OCI-LY1 (cell line): ENCODE data around the gene PCIF1.

Experiments
- H2AFZ ChIP-seq: fragments of 200-600 bp; sonication (generic), shearing (Covaris generic); 2 replicates; pipeline ENCODE4 v1.6.0; 2014; ENCODE audit warnings: antibody characterized with exemption, mild to moderate bottlenecking, low read length
- H3F3A ChIP-seq: fragments of 200-600 bp; sonication (generic), shearing (Covaris generic); 2 replicates; pipeline ENCODE4 v1.6.0; 2014; ENCODE audit warnings: mild to moderate bottlenecking, antibody characterized with exemption, low read length, moderate library complexity; ENCODE audit not compliant: insufficient read depth
- H3K27ac ChIP-seq: fragments of 200-600 bp; sonication (generic); 2 replicates; pipeline ENCODE4 v1.5.1; 2014; ENCODE audit warnings: low read length, mixed run types, mild to moderate bottlenecking, low read depth; ENCODE audit not compliant: poor library complexity, severe bottlenecking
- H3K27me3 ChIP-seq: fragments of 200-600 bp; sonication (generic); 2 replicates; pipeline ENCODE4 v1.6.0; 2014; ENCODE audit warnings: antibody characterized with exemption, mild to moderate bottlenecking, low read length, moderate library complexity; ENCODE audit not compliant: insufficient read depth
- H3K36me3 ChIP-seq: fragments of 200-600 bp; sonication (generic); 2 replicates; pipeline ENCODE4 v1.6.1; 2014; ENCODE audit warnings: mild to moderate bottlenecking, antibody characterized with exemption, low read length, moderate library complexity, mixed read lengths; ENCODE audit not compliant: insufficient read depth
- H3K4me1 ChIP-seq: fragments of 200-600 bp; sonication (generic); 2 replicates; pipeline ENCODE4 v1.5.1; 2014; ENCODE audit warnings: mild to moderate bottlenecking, low read length, moderate library complexity; ENCODE audit not compliant: insufficient read depth, severe bottlenecking
- H3K4me2 ChIP-seq: fragments of 200-600 bp; sonication (generic), shearing (Covaris generic); 2 replicates; pipeline ENCODE4 v1.6.1; 2014; ENCODE audit warnings: low read length
- H3K4me3 ChIP-seq: fragments of 200-600 bp; sonication (generic); 2 replicates; pipeline ENCODE4 v1.5.1; 2014; ENCODE audit warnings: low read length, low read depth, mild to moderate bottlenecking, mixed read lengths; ENCODE audit not compliant: poor library complexity, severe bottlenecking
- H3K79me2 ChIP-seq: fragments of 200-600 bp; shearing (Covaris generic); 2 replicates; pipeline ENCODE4 v1.6.1; 2016; ENCODE audit warnings: mixed run types, low read length, mixed read lengths; ENCODE audit not compliant: insufficient read depth
- H3K9ac ChIP-seq: fragments of 200-600 bp; sonication (generic), shearing (Covaris generic); 2 replicates; pipeline ENCODE4 v1.6.1; 2014; ENCODE audit warnings: mild to moderate bottlenecking, low read length, mixed read lengths
- H3K9me2 ChIP-seq: fragments of 200-600 bp; sonication (generic), shearing (Covaris generic); 2 replicates; pipeline ENCODE4 v1.6.1; 2014; ENCODE audit warnings: low read depth, mild to moderate bottlenecking, low read length, mixed read lengths
- H3K9me3 ChIP-seq: fragments of 200-600 bp; shearing (Covaris generic); 2 replicates; pipeline ENCODE4 v1.6.1; 2014; ENCODE audit warnings: low read length, mixed read lengths
- H4K20me1 ChIP-seq: fragments of 200-600 bp; sonication (generic), shearing (Covaris generic); 2 replicates; pipeline ENCODE4 v1.6.0; 2016; ENCODE audit warnings: mild to moderate bottlenecking, low read length; ENCODE audit not compliant: insufficient read depth
- EZH2 ChIP-seq: fragments of 200-600 bp; sonication (generic), shearing (Covaris generic); IDR thresholded peaks from 2 replicates; pipeline ENCODE4 v1.8.0; 2017; ENCODE audit warnings: borderline replicate concordance, mixed run types, mild to moderate bottlenecking, antibody characterized with exemption, low read length, moderate library complexity, mixed read lengths
- TF ChIP-seq, protein P1 (sequence below): fragments of 200-600 bp; sonication (generic), shearing (Covaris generic); IDR thresholded peaks from 2 replicates; pipeline ENCODE4 v1.5.1; 2017; ENCODE audit warnings: mild to moderate bottlenecking, antibody characterized with exemption, low read length, moderate library complexity, mixed read lengths

Gene PCIF1

DNA sequence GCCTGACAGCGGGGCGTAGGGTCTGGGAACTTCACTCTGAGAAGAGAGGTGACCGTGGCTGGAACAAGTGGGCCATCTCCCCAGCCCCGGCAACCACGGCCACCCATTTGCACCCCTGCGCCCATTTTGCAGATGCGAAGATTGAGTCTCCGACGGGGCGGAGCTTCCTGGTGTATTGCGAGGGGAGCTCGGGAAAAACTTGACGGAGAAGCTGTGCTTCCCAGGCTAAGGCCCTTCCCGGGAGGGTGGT lies 36.9 kb downstream of the PCIF1 start:
- Histone ChIP-seq H3K4me2 (peak overlapping the region; percentile 66), H3K79me2 (peaks cover 16% of the 10 kb centered on the region), H3K27ac (peak overlapping the region; percentile 98), H3K36me3 (peaks cover 29% of the 10 kb centered on the region), H3K9me2 (no peaks in the 10 kb centered on the region), H3F3A (no peaks in the 10 kb centered on the region), H4K20me1 (no peaks in the 10 kb centered on the region), H3K4me1 (peaks cover 22% of the 10 kb centered on the region), H2AFZ (no peak overlapping the region), H3K27me3 (no peaks in the 10 kb centered on the region), H3K9ac (peak overlapping the region; percentile 96), H3K4me3 (peak overlapping the region; percentile 81), H3K9me3 (no peaks in the 10 kb centered on the region)
- TF ChIP-seq EZH2, result no peak

DNA sequence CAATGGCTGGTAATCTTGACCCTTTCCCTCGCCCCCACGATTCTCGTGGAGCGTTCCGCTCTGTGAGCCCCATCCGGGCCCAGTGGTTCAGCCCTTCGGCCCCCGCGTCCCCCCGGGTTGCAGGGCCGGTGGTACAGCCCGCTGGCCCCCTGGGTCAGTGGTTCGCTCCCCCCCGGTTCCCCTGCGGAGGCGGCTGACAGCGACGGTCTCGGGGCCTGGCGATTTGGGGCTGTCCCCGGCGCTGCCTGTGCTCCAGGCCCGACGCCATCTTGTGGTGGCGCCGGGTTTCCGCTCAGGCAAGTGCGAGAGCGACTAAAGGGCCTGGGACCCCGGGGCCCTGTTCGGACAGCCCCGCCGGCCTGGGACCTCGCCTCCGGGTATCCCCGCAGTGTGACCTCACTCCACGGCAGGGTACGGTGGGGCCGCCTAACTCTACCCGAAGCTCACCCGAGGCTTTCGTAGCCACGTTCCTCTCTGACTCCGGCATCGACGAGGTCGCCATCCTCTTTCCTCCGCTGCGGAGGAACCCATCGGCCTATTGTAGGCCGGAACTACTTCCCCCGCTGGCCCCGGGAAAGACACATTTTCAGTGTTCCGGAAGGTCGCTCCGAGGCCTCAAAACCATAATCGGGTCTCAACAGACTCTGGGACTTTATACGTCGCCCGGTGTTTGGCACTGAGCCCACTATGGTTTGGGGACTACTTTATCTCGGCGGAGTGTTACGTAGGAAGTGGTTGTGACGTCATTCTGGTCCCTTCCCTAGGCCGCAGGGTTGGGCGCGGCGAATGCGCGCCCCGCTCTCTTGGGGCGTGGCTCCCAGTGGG lies 37.4 kb downstream of the PCIF1 start, which contains the start of gene ZNF335:
Gene ZNF335 (minus strand): TSS at position 529 of the 825 bp plus-strand sequence. CDS start 793 bp downstream, outside the sequence.
- Histone ChIP-seq H2AFZ (peak within 1 kb of the TSS; percentile 71; the same call in 1 of the 2 replicates), H3K9me3 (no peaks in the 10 kb centered on the region), H3K4me3 (peak within 1 kb of the TSS; percentile 81), H3K4me1 (peaks cover 22% of the 10 kb centered on the region), H3K79me2 (peaks cover 16% of the 10 kb centered on the region), H3K4me2 (peak within 1 kb of the TSS; percentile 66), H3K27me3 (no peaks in the 10 kb centered on the region), H3K27ac (peak within 1 kb of the TSS; percentile 98), H3K9ac (peak within 1 kb of the TSS; percentile 96), H3K36me3 (peaks cover 28% of the 10 kb centered on the region), H4K20me1 (no peaks in the 10 kb centered on the region), H3K9me2 (no peaks in the 10 kb centered on the region), H3F3A (no peaks in the 10 kb centered on the region)
- TF ChIP-seq, protein P1, sequence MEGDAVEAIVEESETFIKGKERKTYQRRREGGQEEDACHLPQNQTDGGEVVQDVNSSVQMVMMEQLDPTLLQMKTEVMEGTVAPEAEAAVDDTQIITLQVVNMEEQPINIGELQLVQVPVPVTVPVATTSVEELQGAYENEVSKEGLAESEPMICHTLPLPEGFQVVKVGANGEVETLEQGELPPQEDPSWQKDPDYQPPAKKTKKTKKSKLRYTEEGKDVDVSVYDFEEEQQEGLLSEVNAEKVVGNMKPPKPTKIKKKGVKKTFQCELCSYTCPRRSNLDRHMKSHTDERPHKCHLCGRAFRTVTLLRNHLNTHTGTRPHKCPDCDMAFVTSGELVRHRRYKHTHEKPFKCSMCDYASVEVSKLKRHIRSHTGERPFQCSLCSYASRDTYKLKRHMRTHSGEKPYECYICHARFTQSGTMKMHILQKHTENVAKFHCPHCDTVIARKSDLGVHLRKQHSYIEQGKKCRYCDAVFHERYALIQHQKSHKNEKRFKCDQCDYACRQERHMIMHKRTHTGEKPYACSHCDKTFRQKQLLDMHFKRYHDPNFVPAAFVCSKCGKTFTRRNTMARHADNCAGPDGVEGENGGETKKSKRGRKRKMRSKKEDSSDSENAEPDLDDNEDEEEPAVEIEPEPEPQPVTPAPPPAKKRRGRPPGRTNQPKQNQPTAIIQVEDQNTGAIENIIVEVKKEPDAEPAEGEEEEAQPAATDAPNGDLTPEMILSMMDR, result no peak
- TF ChIP-seq EZH2, result no peak

- no peak overlapping the region for H2AFZ ChIP-seq
- TF ChIP-seq, protein P1, result no peak
- no peak for TF ChIP-seq EZH2
- peaks cover 22% of the 10 kb centered on the region for H3K4me1 ChIP-seq
- no peaks in the 10 kb centered on the region for H3K9me3 ChIP-seq
- H3K27me3 ChIP-seq, result no peaks in the 10 kb centered on the region
- peak overlapping the region; percentile 66 for H3K4me2 ChIP-seq
- H3K79me2 ChIP-seq, result peaks cover 16% of the 10 kb centered on the region
- no peaks in the 10 kb centered on the region for H3K9me2 ChIP-seq
- peak overlapping the region; percentile 96 for H3K9ac ChIP-seq
- peak overlapping the region; percentile 98 for H3K27ac ChIP-seq
- H4K20me1 ChIP-seq, result no peaks in the 10 kb centered on the region
- H3K36me3 ChIP-seq, result peaks cover 20% of the 10 kb centered on the region
- H3F3A ChIP-seq, result no peaks in the 10 kb centered on the region
- peak overlapping the region; percentile 81 for H3K4me3 ChIP-seq
These were observed 38.2 kb downstream of the PCIF1 start for GRCh38 chr20:45972500-45973183.
